Mesenchymal stem cell (in vitro differentiated cells and primary cell): ENCODE measurements around the gene TOP3A.

Experiments used
- DNase-seq: peaks from one replicate; pipeline ENCODE4 v3.0.0-alpha.2; 2013
- H2AFZ ChIP-seq: one replicate; pipeline ENCODE4 v1.6.1; 2013; ENCODE audit warnings: low read depth, mild to moderate bottlenecking, control low read depth, inconsistent platforms, low read length, moderate library complexity
- H2AK5ac ChIP-seq: 2 replicates; pipeline ENCODE4 v1.6.1; 2013; ENCODE audit warnings: low read length, moderate library complexity, mild to moderate bottlenecking, inconsistent platforms; ENCODE audit not compliant: severe bottlenecking
- H2BK120ac ChIP-seq: one replicate; pipeline ENCODE4 v1.6.1; 2013; ENCODE audit warnings: low read depth, mild to moderate bottlenecking, inconsistent platforms, low read length, moderate library complexity
- H2BK12ac ChIP-seq, 2 experiments: one replicate each; pipeline ENCODE4 v1.6.1; 2013; ENCODE audit warnings: inconsistent platforms in 2 of 2, low read length in 2 of 2, mild to moderate bottlenecking in 2 of 2, moderate library complexity in 2 of 2, control low read depth in 1 of 2
- H2BK15ac ChIP-seq: one replicate; pipeline ENCODE4 v1.6.1; 2013; ENCODE audit warnings: mild to moderate bottlenecking, low read depth, inconsistent platforms; ENCODE audit not compliant: poor library complexity, severe bottlenecking
- H2BK5ac ChIP-seq: 2 replicates; pipeline ENCODE4 v1.6.1; 2013; ENCODE audit warnings: low read depth, mild to moderate bottlenecking, low read length, control low read depth, inconsistent platforms; ENCODE audit not compliant: poor library complexity, severe bottlenecking
- H3K14ac ChIP-seq, 2 experiments: one replicate each; pipeline ENCODE4 v1.6.1; 2013; ENCODE audit warnings: inconsistent platforms in 2 of 2, low read length in 2 of 2, control low read depth in 1 of 2, mild to moderate bottlenecking in 1 of 2, moderate library complexity in 1 of 2
- H3K18ac ChIP-seq, 2 experiments: one replicate each; pipeline ENCODE4 v1.6.1; 2013; ENCODE audit warnings: inconsistent platforms in 2 of 2, low read length in 2 of 2, control low read depth in 1 of 2, low read depth in 1 of 2, mild to moderate bottlenecking in 1 of 2
- H3K23ac ChIP-seq, 2 experiments: one replicate each; pipeline ENCODE4 v1.6.1; 2013; ENCODE audit warnings: inconsistent platforms in 2 of 2, low read length in 2 of 2, mild to moderate bottlenecking in 2 of 2, moderate library complexity in 2 of 2, control low read depth in 1 of 2
- H3K27ac ChIP-seq: 2 replicates; pipeline ENCODE4 v1.5.1; 2013; ENCODE audit warnings: mild to moderate bottlenecking, moderate library complexity, low read length, control low read depth, inconsistent platforms; ENCODE audit not compliant: poor library complexity, severe bottlenecking
- H3K27me3 ChIP-seq, 2 experiments: 2 replicates each; pipeline versions ENCODE4 v1.6.1 to v1.7.0; 2013; ENCODE audit warnings: low read length in 2 of 2, mild to moderate bottlenecking in 2 of 2, moderate library complexity in 2 of 2, control low read depth in 1 of 2, inconsistent platforms in 1 of 2; ENCODE audit not compliant: control insufficient read depth in 1 of 2, insufficient read depth in 1 of 2
- H3K36me3 ChIP-seq, 2 experiments: 2 replicates each; pipeline versions ENCODE4 v1.6.1 to v1.7.0; 2013; ENCODE audit warnings: low read length in 2 of 2, control low read depth in 1 of 2, inconsistent platforms in 1 of 2, low read depth in 1 of 2, mild to moderate bottlenecking in 1 of 2; ENCODE audit not compliant: insufficient read depth in 2 of 2, control insufficient read depth in 1 of 2
- H3K4ac ChIP-seq, 2 experiments: one replicate each; pipeline ENCODE4 v1.6.1; 2013; ENCODE audit warnings: inconsistent platforms in 2 of 2, low read length in 2 of 2, mild to moderate bottlenecking in 2 of 2, moderate library complexity in 2 of 2, control low read depth in 1 of 2, low read depth in 1 of 2
- H3K4me1 ChIP-seq: 2 replicates; pipeline ENCODE4 v1.6.1; 2013; ENCODE audit warnings: low read depth, low read length, control low read depth; ENCODE audit not compliant: control insufficient read depth, insufficient read depth
- H3K4me2 ChIP-seq: 2 replicates; pipeline ENCODE4 v1.6.1; 2013; ENCODE audit warnings: low read length, mild to moderate bottlenecking, inconsistent platforms; ENCODE audit not compliant: poor library complexity, severe bottlenecking
- H3K4me3 ChIP-seq, 2 experiments: 2 replicates each; pipeline versions ENCODE4 v1.5.1 to v1.7.0; 2013; ENCODE audit warnings: low read length in 2 of 2, mild to moderate bottlenecking in 2 of 2, control low read depth in 1 of 2, low read depth in 1 of 2; ENCODE audit not compliant: insufficient read depth in 1 of 2
- H3K79me1 ChIP-seq: replicated peaks from 2 replicates; pipeline ENCODE4 v1.6.1; 2013; ENCODE audit warnings: mild to moderate bottlenecking, control low read depth, low read length, inconsistent platforms; ENCODE audit not compliant: poor library complexity, severe bottlenecking
- H3K9ac ChIP-seq: 2 replicates; pipeline ENCODE4 v1.7.0; 2013; ENCODE audit warnings: mild to moderate bottlenecking, low read length, moderate library complexity
- H3K9me3 ChIP-seq: 2 replicates; pipeline ENCODE4 v1.7.0; 2013; ENCODE audit warnings: mild to moderate bottlenecking, low read length; ENCODE audit not compliant: control insufficient read depth
- H4K8ac ChIP-seq: one replicate; pipeline ENCODE4 v1.6.1; 2013; ENCODE audit warnings: inconsistent platforms, mild to moderate bottlenecking, low read length, moderate library complexity
- H4K91ac ChIP-seq: one replicate; pipeline ENCODE4 v1.6.1; 2013; ENCODE audit warnings: mild to moderate bottlenecking, low read length, inconsistent platforms
- whole genome bisulfite sequencing: methylation state at CpG from one replicate; pipeline ENCODE4 v1.1.7; 2013; ENCODE audit warnings: mixed read lengths; 5-methylcytosine and 5-hydroxymethylcytosine counted together

Gene TOP3A

DNA sequence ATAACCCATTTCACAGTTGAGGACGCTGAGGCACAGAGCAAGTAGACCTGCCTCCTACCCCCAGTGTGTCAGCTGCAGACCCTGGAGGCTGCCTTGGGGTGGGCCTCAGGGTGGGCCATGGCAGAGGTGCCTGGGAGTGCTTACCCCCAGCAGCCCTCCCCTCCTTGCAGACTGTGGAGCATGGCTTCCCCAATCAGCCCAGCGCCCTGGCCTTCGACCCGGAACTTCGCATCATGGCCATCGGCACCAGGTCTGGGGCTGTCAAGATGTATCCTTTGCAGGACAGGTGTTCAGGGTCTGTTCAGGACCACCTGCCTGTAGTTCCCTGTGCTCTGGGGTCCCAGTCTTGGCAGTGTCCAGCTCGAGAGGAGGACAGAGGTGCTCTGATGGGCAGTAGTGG lies 85.0 kb downstream of the TOP3A start:
- Histone ChIP-seq H3K14ac (no peak overlapping the region), H4K91ac (no peak overlapping the region), H2BK15ac (no peak overlapping the region), H2AFZ (no peak overlapping the region), H3K9ac (no peak overlapping the region), H3K9me3 (no peaks in the 10 kb centered on the region), H3K4me1 (peaks cover 27% of the 10 kb centered on the region), H2BK5ac (no peak overlapping the region), H3K23ac (no peak overlapping the region), H2BK12ac (no peak overlapping the region), H3K36me3 (peaks cover 26 to 41% of the 10 kb centered on the region in 2 experiments), H3K18ac (no peak overlapping the region), H2BK120ac (no peak overlapping the region), H3K27ac (no peak overlapping the region), H4K8ac (no peak overlapping the region), H3K4me2 (no peak overlapping the region), H3K79me1 (peaks cover 47% of the 10 kb centered on the region), H3K4ac (no peak overlapping the region), H2AK5ac (no peak overlapping the region), H3K4me3 (no peak overlapping the region), H3K27me3 (no peaks in the 10 kb centered on the region)
- 96% methylated on average over 7 of the region's 7 CpGs for WGBS
- DNase-seq, result no peak

GRCh38 chr17:18229254-18229653 lies 85.5 kb downstream of the TOP3A start:
- peaks cover 21 to 36% of the 10 kb centered on the region in 2 experiments for H3K36me3 ChIP-seq
- no peak overlapping the region for H2AK5ac ChIP-seq
- H3K4ac ChIP-seq, result no peak overlapping the region
- WGBS, result 86% methylated on average over 4 of the region's 4 CpGs
- H3K23ac ChIP-seq, result no peak overlapping the region
- H3K9me3 ChIP-seq, result no peaks in the 10 kb centered on the region
- no peak overlapping the region for H4K91ac ChIP-seq
- DNase-seq, result no peak
- H3K9ac ChIP-seq, result no peak overlapping the region
- no peak overlapping the region for H3K27ac ChIP-seq
- no peak overlapping the region for H4K8ac ChIP-seq
- H3K79me1 ChIP-seq, result peaks cover 45% of the 10 kb centered on the region
- H2BK5ac ChIP-seq, result no peak overlapping the region
- H3K4me3 ChIP-seq, result no peak overlapping the region
- no peak overlapping the region for H3K14ac ChIP-seq
- no peak overlapping the region for H2BK15ac ChIP-seq
- H3K27me3 ChIP-seq, result no peaks in the 10 kb centered on the region
- no peak overlapping the region for H3K18ac ChIP-seq
- peaks cover 30% of the 10 kb centered on the region for H3K4me1 ChIP-seq
- H2AFZ ChIP-seq, result no peak overlapping the region
- no peak overlapping the region for H3K4me2 ChIP-seq
- H2BK12ac ChIP-seq, result no peak overlapping the region
- no peak overlapping the region for H2BK120ac ChIP-seq

GRCh38 chr17:18228176-18228682 lies 86.6 kb downstream of the TOP3A start:
- no peak overlapping the region for H4K91ac ChIP-seq
- no peak overlapping the region for H3K9ac ChIP-seq
- H2BK120ac ChIP-seq, result no peak overlapping the region
- no peak overlapping the region for H3K27ac ChIP-seq
- H3K4me1 ChIP-seq, result peaks cover 30% of the 10 kb centered on the region
- no peak for DNase-seq
- H3K4ac ChIP-seq, result no peak overlapping the region
- peaks cover 11 to 26% of the 10 kb centered on the region in 2 experiments for H3K36me3 ChIP-seq
- no peak overlapping the region for H2BK5ac ChIP-seq
- H3K27me3 ChIP-seq, result no peaks in the 10 kb centered on the region
- no peak overlapping the region for H4K8ac ChIP-seq
- H3K14ac ChIP-seq, result no peak overlapping the region
- no peak overlapping the region for H3K4me2 ChIP-seq
- H2BK12ac ChIP-seq, result no peak overlapping the region
- H3K23ac ChIP-seq, result no peak overlapping the region
- no peak overlapping the region for H3K4me3 ChIP-seq
- no peak overlapping the region for H3K18ac ChIP-seq
- no peak overlapping the region for H2AK5ac ChIP-seq
- no peak overlapping the region for H2AFZ ChIP-seq
- H3K79me1 ChIP-seq, result peaks cover 45% of the 10 kb centered on the region
- H2BK15ac ChIP-seq, result no peak overlapping the region
- 93% methylated on average over 10 of the region's 10 CpGs for WGBS
- H3K9me3 ChIP-seq, result no peaks in the 10 kb centered on the region

GRCh38 chr17:18227635-18228034 lies 87.2 kb downstream of the TOP3A start:
- no peak overlapping the region for H3K4ac ChIP-seq
- H3K18ac ChIP-seq, result no peak overlapping the region
- over 99% methylated on average over 5 of the region's 5 CpGs for WGBS
- H3K27ac ChIP-seq, result no peak overlapping the region
- H3K9me3 ChIP-seq, result no peaks in the 10 kb centered on the region
- no peak overlapping the region for H3K9ac ChIP-seq
- no peak overlapping the region for H3K4me3 ChIP-seq
- H2BK120ac ChIP-seq, result no peak overlapping the region
- no peaks in the 10 kb centered on the region for H3K27me3 ChIP-seq
- no peak overlapping the region for H2AFZ ChIP-seq
- no peak overlapping the region for H2BK12ac ChIP-seq
- H3K23ac ChIP-seq, result no peak overlapping the region
- peaks cover 30% of the 10 kb centered on the region for H3K4me1 ChIP-seq
- no peak overlapping the region for H2BK15ac ChIP-seq
- H3K36me3 ChIP-seq, result peaks cover 6 to 20% of the 10 kb centered on the region in 2 experiments
- no peak overlapping the region for H4K91ac ChIP-seq
- H2AK5ac ChIP-seq, result no peak overlapping the region
- DNase-seq, result no peak
- H4K8ac ChIP-seq, result no peak overlapping the region
- H3K14ac ChIP-seq, result no peak overlapping the region
- no peak overlapping the region for H2BK5ac ChIP-seq
- H3K4me2 ChIP-seq, result no peak overlapping the region
- peaks cover 42% of the 10 kb centered on the region for H3K79me1 ChIP-seq
